MM.1S (cell line): ENCODE measurements around the gene PNMA1.

ENCODE experiments used
- DNase-seq: peaks from one replicate; pipeline ENCODE4 v3.0.0-alpha.2; 2015
- H2AFZ ChIP-seq: fragments of 300-600 bp; sonication (generic); 2 replicates; pipeline ENCODE4 v1.6.0; 2016; ENCODE audit warnings: antibody characterized with exemption, low read length
- H3F3A ChIP-seq: fragments of 300-600 bp; sonication (generic); 2 replicates; pipeline ENCODE4 v1.6.1; 2016; ENCODE audit warnings: mild to moderate bottlenecking, antibody characterized with exemption, low read length, moderate library complexity, mixed read lengths; ENCODE audit not compliant: insufficient read depth
- H3K27ac ChIP-seq: fragments of 300-600 bp; sonication (generic); 2 replicates; pipeline ENCODE4 v1.5.1; 2016; ENCODE audit warnings: mild to moderate bottlenecking, low read length
- H3K27me3 ChIP-seq: fragments of 300-600 bp; sonication (generic); replicated peaks from 2 replicates; pipeline ENCODE4 v1.6.0; 2016; ENCODE audit warnings: low read length; ENCODE audit not compliant: insufficient read depth
- H3K36me3 ChIP-seq: fragments of 300-600 bp; sonication (generic); replicated peaks from 2 replicates; pipeline ENCODE4 v1.6.1; 2016; ENCODE audit warnings: mild to moderate bottlenecking, low read length, mixed read lengths; ENCODE audit not compliant: insufficient read depth
- H3K4me1 ChIP-seq: fragments of 300-600 bp; sonication (generic); 2 replicates; pipeline ENCODE4 v1.6.1; 2016; ENCODE audit warnings: low read length, mixed read lengths
- H3K4me2 ChIP-seq: fragments of 300-600 bp; sonication (generic); 2 replicates; pipeline ENCODE4 v1.6.0; 2016; ENCODE audit warnings: low read depth, low read length
- H3K4me3 ChIP-seq: fragments of 300-600 bp; sonication (generic); 2 replicates; pipeline ENCODE4 v1.5.1; 2016; ENCODE audit warnings: low read length, mixed read lengths
- H3K79me2 ChIP-seq: fragments of 300-600 bp; sonication (generic); 2 replicates; pipeline ENCODE4 v1.6.1; 2016; ENCODE audit warnings: mixed run types, low read length, mixed read lengths
- H3K9ac ChIP-seq: fragments of 300-600 bp; sonication (generic); 2 replicates; pipeline ENCODE4 v1.6.1; 2016; ENCODE audit warnings: low read length, mixed read lengths
- H3K9me2 ChIP-seq: fragments of 300-600 bp; sonication (generic); replicated peaks from 2 replicates; pipeline ENCODE4 v1.6.1; 2016; ENCODE audit warnings: mild to moderate bottlenecking, low read length, mixed read lengths; ENCODE audit not compliant: insufficient read depth
- H3K9me3 ChIP-seq: fragments of 300-600 bp; sonication (generic); replicated peaks from 2 replicates; pipeline ENCODE4 v1.6.1; 2016; ENCODE audit warnings: mild to moderate bottlenecking, low read length, mixed read lengths; ENCODE audit not compliant: insufficient read depth
- H4K20me1 ChIP-seq: fragments of 300-600 bp; sonication (generic); 2 replicates; pipeline ENCODE4 v1.6.1; 2016; ENCODE audit warnings: mild to moderate bottlenecking, low read length, moderate library complexity, mixed read lengths; ENCODE audit not compliant: insufficient read depth
- CTCF ChIP-seq: fragments of 300-600 bp; sonication (generic); IDR thresholded peaks from 2 replicates; pipeline ENCODE4 v1.5.1; 2016; ENCODE audit warnings: antibody characterized with exemption, low read length, mixed read lengths
- EZH2 ChIP-seq: fragments of 300-600 bp; sonication (generic); optimal IDR thresholded peaks from 2 replicates; pipeline ENCODE3; 2017; ENCODE audit warnings: low read depth, mild to moderate bottlenecking, antibody characterized with exemption, low read length, mixed read lengths
- EZH2phosphoT487 ChIP-seq: fragments of 300-600 bp; sonication (generic); IDR thresholded peaks from 2 replicates; pipeline ENCODE4 v1.6.1; 2018; ENCODE audit warnings: antibody characterized with exemption, low read length

PNMA1 gene

GRCh38 chr14:73746520-73747378 is 32.6 kb upstream of the PNMA1 start:
- H3K79me2 ChIP-seq = peaks cover 99% of the 10 kb centered on the region

GRCh38 chr14:73745571-73746519 is 31.7 kb upstream of the PNMA1 start:
- Histone ChIP-seq H3K9me2 (no peaks in the 10 kb centered on the region), H3K4me2 (0 out of 2 replicates have a peak overlapping the region, but pooled peaks have one; percentile 57), H3K36me3 (no peaks in the 10 kb centered on the region), H3K4me1 (peaks cover 40% of the 10 kb centered on the region), H3K79me2 (peaks cover 99% of the 10 kb centered on the region), H3K4me3 (no peak overlapping the region), H3K27ac (no peak overlapping the region), H3K9me3 (no peaks in the 10 kb centered on the region), H3K27me3 (no peaks in the 10 kb centered on the region), H2AFZ (no peak overlapping the region), H3F3A (no peaks in the 10 kb centered on the region; the same call in 1 of the 2 replicates), H4K20me1 (peaks cover 20% of the 10 kb centered on the region; the same call in 1 of the 2 replicates), H3K9ac (no peak overlapping the region)
- no peak for DNase-seq
- TF ChIP-seq CTCF (no peak), EZH2phosphoT487 (no peak), EZH2 (no peak)

More at GRCh38 chr14:73746520-73747378, 32.6 kb upstream of the PNMA1 start:
- no peak overlapping the region for H2AFZ ChIP-seq
- no peak for DNase-seq
- no peaks in the 10 kb centered on the region for H3K27me3 ChIP-seq
- peaks cover 33% of the 10 kb centered on the region for H3K4me1 ChIP-seq
- no peak overlapping the region for H3K4me2 ChIP-seq
- H3F3A ChIP-seq = no peaks in the 10 kb centered on the region; the same call in 1 of the 2 replicates
- H3K9me3 ChIP-seq = no peaks in the 10 kb centered on the region
- H3K9me2 ChIP-seq = no peaks in the 10 kb centered on the region
- no peaks in the 10 kb centered on the region for H3K36me3 ChIP-seq
- no peak overlapping the region for H3K4me3 ChIP-seq
- TF ChIP-seq EZH2 (no peak), CTCF (no peak), EZH2phosphoT487 (no peak)
- H4K20me1 ChIP-seq = peaks cover 20% of the 10 kb centered on the region; the same call in 1 of the 2 replicates
- H3K9ac ChIP-seq = no peak overlapping the region
- H3K27ac ChIP-seq = no peak overlapping the region

- TF ChIP-seq EZH2phosphoT487 (no peak), CTCF (no peak), EZH2 (no peak)
- Histone ChIP-seq H3K27ac (peak overlapping the region; percentile 32; the same call in 1 of the 2 replicates), H3K4me1 (peaks cover 40% of the 10 kb centered on the region), H3F3A (no peaks in the 10 kb centered on the region; the same call in 1 of the 2 replicates), H3K9ac (no peak overlapping the region), H2AFZ (no peak overlapping the region), H3K36me3 (no peaks in the 10 kb centered on the region), H4K20me1 (peaks cover 19% of the 10 kb centered on the region), H3K27me3 (no peaks in the 10 kb centered on the region), H3K79me2 (peaks cover 99% of the 10 kb centered on the region), H3K9me2 (no peaks in the 10 kb centered on the region), H3K4me3 (no peak overlapping the region), H3K4me2 (peak overlapping the region; percentile 57; the same call in 1 of the 2 replicates), H3K9me3 (no peaks in the 10 kb centered on the region)
- DNase-seq = no peak
These were observed 30.8 kb upstream of the PNMA1 start for GRCh38 chr14:73744874-73745529.
